ENCODE measurements around the gene PLA2G3.
A peak's percentile ranks its signal among the peaks of the same experiment; 100 is the strongest.

PLA2G3 gene

GRCh38 chr22:31125521-31126117, 14.7 kb downstream of the PLA2G3 start:
- no peak for DNase-seq (ENCODE audit: low read depth)
- H3K4me3 ChIP-seq (ENCODE audit: low read depth, low read length), result no peak overlapping the region
- TF ChIP-seq CTCF (IDR thresholded peaks at IDR 0.05; ENCODE audit: control insufficient read depth, extremely low read depth, insufficient read depth), result no peak

- no peak for TF ChIP-seq CTCF (IDR thresholded peaks at IDR 0.05; ENCODE audit: control insufficient read depth, extremely low read depth, insufficient read depth)
- no peak overlapping the region for H3K4me3 ChIP-seq (ENCODE audit: low read depth, low read length)
- no peak for DNase-seq (ENCODE audit: low read depth)
Measured at GRCh38 chr22:31124811-31125465, 15.4 kb downstream of the PLA2G3 start.

GRCh38 chr22:31124290-31124689, 16.0 kb downstream of the PLA2G3 start:
- no peak overlapping the region for H3K4me3 ChIP-seq (ENCODE audit: low read depth, low read length)
- no peak for TF ChIP-seq CTCF (IDR thresholded peaks at IDR 0.05; ENCODE audit: control insufficient read depth, extremely low read depth, insufficient read depth)
- DNase-seq (ENCODE audit: low read depth), result no peak

- DNase-seq (ENCODE audit: low read depth), result no peak
- TF ChIP-seq CTCF (IDR thresholded peaks at IDR 0.05; ENCODE audit: control insufficient read depth, extremely low read depth, insufficient read depth), result no peak
- peak overlapping the region; percentile 83 for H3K4me3 ChIP-seq (ENCODE audit: low read depth, low read length)
Measured at GRCh38 chr22:31123292-31123602, 17.1 kb downstream of the PLA2G3 start.

- TF ChIP-seq CTCF (IDR thresholded peaks at IDR 0.05; ENCODE audit: control insufficient read depth, extremely low read depth, insufficient read depth), result no peak
- peak within 1 kb of the TSS; percentile 83 for H3K4me3 ChIP-seq (ENCODE audit: low read depth, low read length)
- DNase-seq (ENCODE audit: low read depth), result peak; percentile 41
Measured at GRCh38 chr22:31122532-31123291, 17.6 kb downstream of the PLA2G3 start, which contains the start of gene INPP5J. Gene INPP5J, plus strand, starts transcription at chr22:31122966. Its CDS starts 49 bp downstream, at chr22:31123015.

GRCh38 chr22:31122196-31122531, 18.1 kb downstream of the PLA2G3 start:
- no peak for DNase-seq (ENCODE audit: low read depth)
- peak overlapping the region; percentile 83 for H3K4me3 ChIP-seq (ENCODE audit: low read depth, low read length)
- no peak for TF ChIP-seq CTCF (IDR thresholded peaks at IDR 0.05; ENCODE audit: control insufficient read depth, extremely low read depth, insufficient read depth)
